ENCODE data around the gene CEP89. TPM values are rescaled to one million over a fixed set of nuclear protein-coding genes. Genes with fewer than 3 reads are reported as not detected.
"Not testable (repeated sequence)": the region's sequence is repeated elsewhere in the genome, so short reads cannot be mapped to it uniquely, and the experiment has no call there.

CEP89 gene
- polyA plus RNA-seq, 1 donor, result 17.0 TPM

- DNase-seq (ENCODE audit: low read depth), result no peak
Measured at GRCh38 chr19:32837531-32837930, 134.2 kb downstream of the CEP89 start.

- DNase-seq (ENCODE audit: low read depth), result not testable (repeated sequence)
Measured at GRCh38 chr19:32833388-32833787, 138.4 kb downstream of the CEP89 start.

- DNase-seq (ENCODE audit: low read depth), result not testable (repeated sequence)
Measured at GRCh38 chr19:32832825-32833224, 138.9 kb downstream of the CEP89 start.

GRCh38 chr19:32832094-32832493 lies 139.7 kb downstream of the CEP89 start:
- not testable (repeated sequence) for DNase-seq (ENCODE audit: low read depth)

GRCh38 chr19:32831611-32832010 lies 140.1 kb downstream of the CEP89 start:
- DNase-seq (ENCODE audit: low read depth), result no peak

GRCh38 chr19:32830231-32831014 lies 141.3 kb downstream of the CEP89 start:
- no peak for DNase-seq (ENCODE audit: low read depth)

GRCh38 chr19:32829345-32829896 lies 142.3 kb downstream of the CEP89 start:
- no peak for DNase-seq (ENCODE audit: low read depth)

- no peak for DNase-seq (ENCODE audit: low read depth)
Measured at GRCh38 chr19:32828643-32829344, 143.0 kb downstream of the CEP89 start.

GRCh38 chr19:32828139-32828538 lies 143.6 kb downstream of the CEP89 start:
- no peak for DNase-seq (ENCODE audit: low read depth)

Other genes starting within 250 kb of the CEP89 start
- 0.62 TPM for gene SLC7A9, start 102.2 kb downstream of the CEP89 start, polyA plus RNA-seq (ENCODE audit: insufficient read length)
- 1.6 TPM for gene FAAP24, start 284 bp upstream of the CEP89 start, polyA plus RNA-seq (ENCODE audit: insufficient read length)
- 2.1 TPM for gene RHPN2, start 92.9 kb upstream of the CEP89 start, polyA plus RNA-seq (ENCODE audit: insufficient read length)
- 7.6 TPM for gene GPATCH1, start 109.2 kb upstream of the CEP89 start, polyA plus RNA-seq (ENCODE audit: insufficient read length)
- 0.56 TPM for gene WDR88, start 160.2 kb upstream of the CEP89 start, polyA plus RNA-seq (ENCODE audit: insufficient read length)
- gene LRP3, start 222.4 kb upstream of the CEP89 start, polyA plus RNA-seq (ENCODE audit: insufficient read length), result 19.2 TPM